Neural cell (in vitro differentiated cells): Measurements from ENCODE around the gene ASCL2. TPM values are rescaled to one million over a fixed set of nuclear protein-coding genes. Genes with fewer than 3 reads are reported as not detected.

ENCODE experiments used
- H2AFZ ChIP-seq: fragments of 200-600, 300-800 bp; sonication (generic), shearing (Covaris generic); 2 replicates; pipeline ENCODE4 v1.6.0; 2014; ENCODE audit warnings: low read depth, mild to moderate bottlenecking, antibody characterized with exemption, low read length, moderate library complexity
- H3F3A ChIP-seq: fragments of 200-600 bp; shearing (Covaris generic); 2 replicates; pipeline ENCODE4 v1.6.1; 2016; ENCODE audit warnings: mild to moderate bottlenecking, moderate library complexity, mixed read lengths, antibody characterized with exemption, low read length; ENCODE audit not compliant: insufficient read depth, poor library complexity, severe bottlenecking
- H3K27ac ChIP-seq: fragments of 200-600, 300-800 bp; sonication (generic), shearing (Covaris generic); 2 replicates; pipeline ENCODE4 v1.5.1; 2014; ENCODE audit warnings: mild to moderate bottlenecking, low read length, moderate library complexity
- H3K27me3 ChIP-seq: fragments of 300-800, 200-600 bp; sonication (generic), shearing (Covaris generic); 2 replicates; pipeline ENCODE4 v1.6.0; 2014; ENCODE audit warnings: mild to moderate bottlenecking, low read depth, low read length, moderate library complexity; ENCODE audit not compliant: insufficient read depth
- H3K36me3 ChIP-seq: fragments of 300-800, 200-600 bp; sonication (generic), shearing (Covaris generic); 2 replicates; pipeline ENCODE4 v1.5.1; 2014; ENCODE audit warnings: mild to moderate bottlenecking, antibody characterized with exemption, low read length, moderate library complexity; ENCODE audit not compliant: insufficient read depth
- H3K4me2 ChIP-seq: fragments of 300-800, 200-600 bp; sonication (generic), shearing (Covaris generic); 2 replicates; pipeline ENCODE4 v1.6.0; 2014; ENCODE audit warnings: mild to moderate bottlenecking, low read length
- H3K4me3 ChIP-seq: fragments of 300-800, 200-600 bp; sonication (generic), shearing (Covaris generic); 2 replicates; pipeline ENCODE4 v1.5.1; 2014; ENCODE audit warnings: mild to moderate bottlenecking, low read length, moderate library complexity
- H3K79me2 ChIP-seq: fragments of 200-600 bp; shearing (Covaris generic); replicated peaks from 2 replicates; pipeline ENCODE4 v1.6.0; 2014; ENCODE audit warnings: mild to moderate bottlenecking, low read length, moderate library complexity; ENCODE audit not compliant: insufficient read depth
- H3K9ac ChIP-seq: fragments of 300-800, 200-600 bp; sonication (generic), shearing (Covaris generic); 2 replicates; pipeline ENCODE4 v1.6.1; 2016; ENCODE audit warnings: mild to moderate bottlenecking, low read length, mixed read lengths
- H3K9me2 ChIP-seq: fragments of 200-600 bp; shearing (Covaris generic); 2 replicates; pipeline ENCODE4 v1.6.1; 2016; ENCODE audit warnings: mild to moderate bottlenecking, low read length, mixed read lengths; ENCODE audit not compliant: insufficient read depth
- H3K9me3 ChIP-seq: fragments of 200-600, 300-800 bp; sonication (generic), shearing (Covaris generic); 2 replicates; pipeline ENCODE4 v1.6.1; 2016; ENCODE audit warnings: mild to moderate bottlenecking, mixed run types, low read length, moderate library complexity, mixed read lengths
- H4K20me1 ChIP-seq: fragments of 200-600 bp; shearing (Covaris generic); 2 replicates; pipeline ENCODE4 v1.6.1; 2016; ENCODE audit warnings: mild to moderate bottlenecking, mixed run types; ENCODE audit not compliant: insufficient read depth
- CTCF ChIP-seq: fragments of 450-650 bp; IDR thresholded peaks from 2 replicates; pipeline ENCODE4 v1.5.1; 2014; ENCODE audit warnings: antibody characterized with exemption, mild to moderate bottlenecking, moderate library complexity; ENCODE audit not compliant: poor library complexity, severe bottlenecking
- EP300 ChIP-seq: fragments of 450-650 bp; conservative IDR thresholded peaks from 2 replicates; pipeline ENCODE4 v1.6.1; 2014; ENCODE audit warnings: antibody characterized with exemption, mild to moderate bottlenecking, moderate library complexity; ENCODE audit not compliant: poor library complexity, severe bottlenecking
- EZH2 ChIP-seq: fragments of 200-600, 300-800 bp; shearing (Covaris generic), sonication (generic); IDR thresholded peaks from 2 replicates; pipeline ENCODE4 v1.6.1; 2014; ENCODE audit warnings: antibody characterized with exemption, low read length, borderline replicate concordance, mild to moderate bottlenecking; ENCODE audit not compliant: insufficient read depth, poor library complexity, severe bottlenecking
- MXI1 ChIP-seq: fragments of 450-650 bp; conservative IDR thresholded peaks from 2 replicates; pipeline ENCODE4 v1.6.1; 2014; ENCODE audit warnings: antibody characterized with exemption, mild to moderate bottlenecking; ENCODE audit not compliant: poor library complexity, severe bottlenecking
- POLR2AphosphoS5 ChIP-seq: IDR thresholded peaks from 2 replicates; pipeline ENCODE4 v1.6.1; 2012
- RAD21 ChIP-seq: fragments of 450-650 bp; conservative IDR thresholded peaks from 2 replicates; pipeline ENCODE4 v1.6.1; 2014; ENCODE audit warnings: antibody characterized with exemption, mild to moderate bottlenecking, moderate library complexity
- REST ChIP-seq: IDR thresholded peaks from 2 replicates; pipeline ENCODE4 v1.6.1; 2012; ENCODE audit warnings: borderline replicate concordance
- SMC3 ChIP-seq: fragments of 450-650 bp; conservative IDR thresholded peaks from 2 replicates; pipeline ENCODE4 v1.6.1; 2014; ENCODE audit warnings: antibody characterized with exemption, mild to moderate bottlenecking, moderate library complexity; ENCODE audit not compliant: poor library complexity
- polyA plus RNA-seq: library from polyadenylated mRNA; depleted of rRNA; stranded (reverse); fragments of >200 nt; gene quantifications from 2 replicates; pipeline ENCODE4 v1.2.3, GENCODE V29; 2014

ASCL2 gene
- polyA plus RNA-seq, 1 donor from 2014 or later = not detected

GRCh38 chr11:2275334-2276279 lies 5.2 kb upstream of the ASCL2 start:
- no peaks in the 10 kb centered on the region for H4K20me1 ChIP-seq
- no peak overlapping the region for H3K4me2 ChIP-seq
- no peaks in the 10 kb centered on the region for H3K9me2 ChIP-seq
- no peaks in the 10 kb centered on the region for H3F3A ChIP-seq
- H3K4me3 ChIP-seq = no peak overlapping the region
- no peaks in the 10 kb centered on the region for H3K79me2 ChIP-seq
- H3K27ac ChIP-seq = no peak overlapping the region
- no peak overlapping the region for H3K9ac ChIP-seq
- no peaks in the 10 kb centered on the region for H3K36me3 ChIP-seq
- H2AFZ ChIP-seq = no peak overlapping the region
- peaks cover 27% of the 10 kb centered on the region for H3K27me3 ChIP-seq
- H3K9me3 ChIP-seq = no peaks in the 10 kb centered on the region
- TF ChIP-seq POLR2AphosphoS5 = no peak
- no peak for TF ChIP-seq MXI1
- TF ChIP-seq REST = no peak
- no peak for TF ChIP-seq EZH2
- TF ChIP-seq RAD21 = no peak
- no peak for TF ChIP-seq EP300
- TF ChIP-seq CTCF = no peak
- TF ChIP-seq SMC3 = no peak

GRCh38 chr11:2273771-2274170 lies 3.4 kb upstream of the ASCL2 start:
- no peak for TF ChIP-seq RAD21
- TF ChIP-seq SMC3 = no peak
- H3F3A ChIP-seq = no peaks in the 10 kb centered on the region
- no peak overlapping the region for H3K9ac ChIP-seq
- H2AFZ ChIP-seq = no peak overlapping the region
- H3K9me3 ChIP-seq = no peaks in the 10 kb centered on the region
- no peaks in the 10 kb centered on the region for H3K79me2 ChIP-seq
- H3K36me3 ChIP-seq = no peaks in the 10 kb centered on the region
- H3K9me2 ChIP-seq = no peaks in the 10 kb centered on the region
- H3K4me3 ChIP-seq = no peak overlapping the region
- no peak overlapping the region for H3K27ac ChIP-seq
- H3K4me2 ChIP-seq = no peak overlapping the region
- peaks cover 43% of the 10 kb centered on the region for H3K27me3 ChIP-seq
- H4K20me1 ChIP-seq = no peaks in the 10 kb centered on the region
